GM18502 (cell line): ENCODE data around the gene CACNA1G.

Source experiments
- ATAC-seq: cut with Tn5 transposase; IDR thresholded peaks from one replicate; pipeline ENCODE4 v1.9.1; 2021; ENCODE audit warnings: mild to moderate bottlenecking; ENCODE audit not compliant: unreplicated experiment, poor library complexity

CACNA1G gene

GRCh38 chr17:50564916-50565315 lies 4.4 kb downstream of the CACNA1G start:
- no peak for ATAC-seq

GRCh38 chr17:50565402-50566350 lies 5.2 kb downstream of the CACNA1G start:
- no peak for ATAC-seq

GRCh38 chr17:50566886-50567285 lies 6.4 kb downstream of the CACNA1G start:
- ATAC-seq = no peak

GRCh38 chr17:50568659-50569058 lies 8.1 kb downstream of the CACNA1G start:
- ATAC-seq = no peak

- no peak for ATAC-seq
These were observed 9.1 kb downstream of the CACNA1G start for GRCh38 chr17:50569592-50569991.

DNA sequence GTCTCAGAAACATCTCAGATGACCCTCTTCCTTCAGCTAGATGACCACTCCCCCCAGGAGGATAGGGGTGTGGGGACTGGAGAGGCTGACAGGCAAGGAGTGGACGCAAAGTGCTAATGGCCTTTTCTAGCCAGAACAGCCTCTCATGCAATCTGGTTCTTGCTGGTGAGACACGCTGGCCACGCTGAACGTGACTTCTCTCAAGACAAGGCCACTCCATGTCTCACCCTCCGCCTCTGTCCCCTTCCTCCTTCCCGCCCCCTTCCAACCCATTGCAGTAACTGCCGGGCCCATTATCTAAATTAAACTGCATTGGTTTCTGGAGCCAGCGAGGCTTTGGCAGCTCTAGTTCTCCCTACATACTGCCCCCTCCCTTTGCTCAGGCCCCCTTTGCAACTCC lies 9.5 kb downstream of the CACNA1G start:
- ATAC-seq = no peak

DNA sequence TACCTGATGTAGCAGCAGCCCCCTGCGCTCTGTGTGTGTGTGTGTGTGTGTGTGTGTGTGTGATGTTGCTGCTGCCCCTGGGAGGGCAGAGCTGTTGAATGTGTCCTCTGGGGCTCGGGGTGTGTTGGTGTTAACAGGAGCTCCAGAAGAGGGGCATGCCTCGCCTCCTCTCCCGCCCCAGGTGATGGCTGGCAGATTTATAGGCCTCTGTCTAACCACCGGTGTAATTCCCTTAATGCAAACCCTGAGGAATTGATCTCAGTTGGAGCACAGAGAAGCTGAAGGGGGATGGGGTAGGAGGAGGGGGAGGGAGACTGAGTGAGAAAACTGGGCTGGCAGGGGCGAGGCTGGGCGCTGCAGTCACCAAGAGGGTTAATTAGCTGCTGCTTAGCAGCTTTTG lies 10.0 kb downstream of the CACNA1G start:
- no peak for ATAC-seq

DNA sequence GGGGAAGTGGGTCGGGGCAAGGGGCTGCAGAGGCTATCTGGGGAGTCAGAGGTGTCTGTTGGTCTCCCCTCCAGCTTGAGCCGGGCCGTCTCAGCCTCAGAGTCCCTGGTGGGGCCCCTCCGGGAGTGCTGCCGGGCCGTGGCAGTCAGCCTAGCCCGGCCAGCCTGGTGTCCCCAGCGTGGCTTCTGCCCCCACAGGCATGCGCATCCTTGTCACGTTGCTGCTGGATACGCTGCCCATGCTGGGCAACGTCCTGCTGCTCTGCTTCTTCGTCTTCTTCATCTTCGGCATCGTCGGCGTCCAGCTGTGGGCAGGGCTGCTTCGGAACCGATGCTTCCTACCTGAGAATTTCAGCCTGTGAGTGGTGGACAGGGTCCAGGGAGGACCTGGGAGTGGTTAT lies 11.2 kb downstream of the CACNA1G start:
- no peak for ATAC-seq

DNA sequence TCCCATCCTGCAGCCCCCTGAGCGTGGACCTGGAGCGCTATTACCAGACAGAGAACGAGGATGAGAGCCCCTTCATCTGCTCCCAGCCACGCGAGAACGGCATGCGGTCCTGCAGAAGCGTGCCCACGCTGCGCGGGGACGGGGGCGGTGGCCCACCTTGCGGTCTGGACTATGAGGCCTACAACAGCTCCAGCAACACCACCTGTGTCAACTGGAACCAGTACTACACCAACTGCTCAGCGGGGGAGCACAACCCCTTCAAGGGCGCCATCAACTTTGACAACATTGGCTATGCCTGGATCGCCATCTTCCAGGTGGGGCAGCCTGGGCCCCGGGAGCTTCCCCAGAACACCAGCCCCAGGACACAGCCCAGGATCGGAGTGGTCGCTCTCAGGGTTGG lies 12.0 kb downstream of the CACNA1G start:
- no peak for ATAC-seq

- no peak for ATAC-seq
These were observed 13.5 kb downstream of the CACNA1G start for GRCh38 chr17:50573866-50574611.

DNA sequence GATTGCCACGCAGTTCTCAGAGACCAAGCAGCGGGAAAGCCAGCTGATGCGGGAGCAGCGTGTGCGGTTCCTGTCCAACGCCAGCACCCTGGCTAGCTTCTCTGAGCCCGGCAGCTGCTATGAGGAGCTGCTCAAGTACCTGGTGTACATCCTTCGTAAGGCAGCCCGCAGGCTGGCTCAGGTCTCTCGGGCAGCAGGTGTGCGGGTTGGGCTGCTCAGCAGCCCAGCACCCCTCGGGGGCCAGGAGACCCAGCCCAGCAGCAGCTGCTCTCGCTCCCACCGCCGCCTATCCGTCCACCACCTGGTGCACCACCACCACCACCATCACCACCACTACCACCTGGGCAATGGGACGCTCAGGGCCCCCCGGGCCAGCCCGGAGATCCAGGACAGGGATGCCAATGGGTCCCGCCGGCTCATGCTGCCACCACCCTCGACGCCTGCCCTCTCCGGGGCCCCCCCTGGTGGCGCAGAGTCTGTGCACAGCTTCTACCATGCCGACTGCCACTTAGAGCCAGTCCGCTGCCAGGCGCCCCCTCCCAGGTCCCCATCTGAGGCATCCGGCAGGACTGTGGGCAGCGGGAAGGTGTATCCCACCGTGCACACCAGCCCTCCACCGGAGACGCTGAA lies 15.2 kb downstream of the CACNA1G start:
- no peak for ATAC-seq

GRCh38 chr17:50576864-50577263 lies 16.3 kb downstream of the CACNA1G start:
- ATAC-seq = no peak

- no peak for ATAC-seq
These were observed 17.0 kb downstream of the CACNA1G start for GRCh38 chr17:50577451-50577954.

- ATAC-seq = no peak
These were observed 17.7 kb downstream of the CACNA1G start for GRCh38 chr17:50578173-50578572.

- no peak for ATAC-seq
These were observed 18.9 kb downstream of the CACNA1G start for GRCh38 chr17:50579399-50579798.

DNA sequence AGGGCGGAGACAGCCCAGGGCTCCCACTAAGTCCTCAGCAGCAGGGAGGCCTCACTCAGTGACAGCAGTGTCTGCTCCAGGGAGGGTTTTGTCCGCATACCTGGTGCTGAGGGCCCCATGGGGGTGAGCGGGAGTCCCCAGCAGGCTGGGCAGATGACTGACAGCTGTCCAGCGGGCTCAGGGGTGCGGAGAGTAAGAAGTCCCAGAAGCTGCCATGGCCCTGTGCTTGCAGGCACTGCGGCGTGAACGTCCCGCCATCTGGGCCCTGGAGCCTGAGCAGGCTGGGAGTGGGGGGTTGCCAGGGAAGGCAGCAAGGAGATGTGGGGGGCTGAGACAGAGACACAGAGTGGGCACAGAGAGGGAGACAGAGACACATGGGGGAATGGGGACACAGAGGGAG lies 20.1 kb downstream of the CACNA1G start:
- no peak for ATAC-seq

DNA sequence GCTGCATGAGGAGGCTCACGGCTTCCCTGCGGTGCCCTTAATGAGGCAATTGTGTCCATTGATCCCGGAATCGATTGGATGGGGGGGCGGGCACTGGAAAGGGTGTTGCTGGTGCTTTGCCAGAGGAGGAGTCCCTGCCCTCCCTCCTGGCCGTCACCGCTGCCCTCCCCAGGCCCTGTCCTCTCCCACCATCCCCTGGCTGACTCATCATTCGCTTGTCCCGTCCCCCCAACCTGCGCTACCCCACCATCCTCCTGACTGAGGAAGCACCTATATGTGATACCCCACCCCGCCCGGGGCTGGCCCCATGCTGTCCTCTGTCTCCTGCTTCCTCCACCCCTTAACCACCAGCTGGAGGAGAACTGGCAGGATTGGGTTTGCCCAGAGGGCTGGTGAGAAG lies 20.8 kb downstream of the CACNA1G start:
- ATAC-seq = no peak

DNA sequence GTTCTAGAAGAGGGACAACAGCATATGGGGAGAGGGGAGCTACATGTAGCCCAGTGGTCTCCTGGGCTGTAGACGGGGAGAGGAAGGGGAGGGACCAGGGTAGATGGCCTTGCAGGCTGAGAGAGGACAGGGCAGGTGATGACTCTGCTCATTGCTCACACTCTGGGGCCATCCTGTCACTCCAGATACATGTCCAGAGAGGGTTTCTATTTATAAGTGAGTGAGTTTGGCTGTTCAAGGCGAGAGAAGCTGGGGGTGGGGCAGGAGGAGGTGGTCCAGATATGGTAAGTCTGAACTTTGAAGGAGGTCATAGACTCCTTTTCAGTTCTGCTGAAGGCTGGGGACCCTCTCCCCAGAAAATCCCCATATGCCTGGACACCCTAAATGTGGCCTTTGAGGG lies 22.2 kb downstream of the CACNA1G start:
- ATAC-seq = no peak

- ATAC-seq = no peak
These were observed 23.1 kb downstream of the CACNA1G start for GRCh38 chr17:50583641-50584040.

- ATAC-seq = no peak
These were observed 23.6 kb downstream of the CACNA1G start for GRCh38 chr17:50584116-50584515.

GRCh38 chr17:50584749-50585148 lies 24.2 kb downstream of the CACNA1G start:
- ATAC-seq = no peak
